Measurements from ENCODE around the gene BTG4. TPM values are rescaled to one million over a fixed set of nuclear protein-coding genes. Genes with fewer than 3 reads are reported as not detected.

BTG4 gene
- total RNA-seq, 4 donors from 2014 or later = not detected

GRCh38 chr11:111459506-111460270, 52.5 kb downstream of the BTG4 start:
- H3K27ac ChIP-seq = no peak overlapping the region
- no peak for ATAC-seq
- TF ChIP-seq, protein P1, sequence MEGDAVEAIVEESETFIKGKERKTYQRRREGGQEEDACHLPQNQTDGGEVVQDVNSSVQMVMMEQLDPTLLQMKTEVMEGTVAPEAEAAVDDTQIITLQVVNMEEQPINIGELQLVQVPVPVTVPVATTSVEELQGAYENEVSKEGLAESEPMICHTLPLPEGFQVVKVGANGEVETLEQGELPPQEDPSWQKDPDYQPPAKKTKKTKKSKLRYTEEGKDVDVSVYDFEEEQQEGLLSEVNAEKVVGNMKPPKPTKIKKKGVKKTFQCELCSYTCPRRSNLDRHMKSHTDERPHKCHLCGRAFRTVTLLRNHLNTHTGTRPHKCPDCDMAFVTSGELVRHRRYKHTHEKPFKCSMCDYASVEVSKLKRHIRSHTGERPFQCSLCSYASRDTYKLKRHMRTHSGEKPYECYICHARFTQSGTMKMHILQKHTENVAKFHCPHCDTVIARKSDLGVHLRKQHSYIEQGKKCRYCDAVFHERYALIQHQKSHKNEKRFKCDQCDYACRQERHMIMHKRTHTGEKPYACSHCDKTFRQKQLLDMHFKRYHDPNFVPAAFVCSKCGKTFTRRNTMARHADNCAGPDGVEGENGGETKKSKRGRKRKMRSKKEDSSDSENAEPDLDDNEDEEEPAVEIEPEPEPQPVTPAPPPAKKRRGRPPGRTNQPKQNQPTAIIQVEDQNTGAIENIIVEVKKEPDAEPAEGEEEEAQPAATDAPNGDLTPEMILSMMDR (IDR thresholded peaks at IDR 0.05) = no peak
- no peak for TF ChIP-seq POLR2A (IDR thresholded peaks at IDR 0.05)
- TF ChIP-seq POLR2AphosphoS5 (IDR thresholded peaks at IDR 0.05) = no peak
- TF ChIP-seq EP300 (IDR thresholded peaks at IDR 0.05) = no peak
- no peaks in the 10 kb centered on the region for H3K4me1 ChIP-seq
- no peaks in the 10 kb centered on the region for H3K36me3 ChIP-seq
- WGBS, 2 donors (ENCODE audit: low coverage in 1 of 2) = 94 to 100% methylated on average over 2 to 3 of the region's 9 CpGs
- no peak overlapping the region for H3K4me3 ChIP-seq
- H3K9me3 ChIP-seq = no peaks in the 10 kb centered on the region
- H3K27me3 ChIP-seq = peaks cover 46% of the 10 kb centered on the region

DNA sequence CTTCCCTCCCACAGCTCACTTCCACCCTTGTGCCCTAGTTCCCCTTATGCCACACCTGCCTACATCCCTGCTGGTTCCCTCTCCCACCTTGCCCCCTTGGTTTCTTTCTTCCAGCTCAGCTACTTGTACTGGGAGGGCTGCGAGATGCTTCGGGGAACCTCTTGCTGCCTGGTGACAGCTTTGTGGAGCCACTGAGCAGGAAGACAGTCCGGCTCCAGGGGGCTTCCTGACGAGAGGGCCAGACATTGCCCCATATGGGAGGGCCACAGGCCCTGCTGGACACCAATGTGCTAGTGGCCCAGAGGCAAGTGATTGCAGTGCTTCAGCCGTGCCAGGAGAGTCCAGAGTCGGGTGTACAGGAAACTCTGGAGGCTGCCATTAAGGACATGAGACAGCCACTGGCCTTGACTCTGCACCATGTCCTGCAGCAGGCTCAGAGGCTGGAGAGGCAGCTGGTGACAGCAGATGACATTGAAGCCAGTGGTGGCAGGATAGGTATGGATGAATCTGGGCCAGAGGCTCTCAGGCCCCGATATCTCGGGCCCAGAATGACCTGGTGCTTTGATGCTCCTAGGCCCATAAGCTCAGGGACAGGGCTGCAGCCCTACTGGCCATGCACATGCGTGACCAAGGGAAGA, 54.3 kb downstream of the BTG4 start:
- Histone ChIP-seq H3K4me3 (no peak overlapping the region), H3K4me1 (no peaks in the 10 kb centered on the region), H3K27ac (no peak overlapping the region), H3K36me3 (no peaks in the 10 kb centered on the region), H3K9me3 (no peaks in the 10 kb centered on the region), H3K27me3 (peaks cover 36% of the 10 kb centered on the region)
- TF ChIP-seq EP300 (IDR thresholded peaks at IDR 0.05) (no peak), POLR2A (IDR thresholded peaks at IDR 0.05) (no peak), POLR2AphosphoS5 (IDR thresholded peaks at IDR 0.05) (no peak)
- TF ChIP-seq, protein P1 (IDR thresholded peaks at IDR 0.05) = no peak
- no peak for ATAC-seq
- WGBS, 2 donors (ENCODE audit: low coverage in 1 of 2) = 100% methylated on average over 1 to 3 of the region's 9 CpGs

DNA sequence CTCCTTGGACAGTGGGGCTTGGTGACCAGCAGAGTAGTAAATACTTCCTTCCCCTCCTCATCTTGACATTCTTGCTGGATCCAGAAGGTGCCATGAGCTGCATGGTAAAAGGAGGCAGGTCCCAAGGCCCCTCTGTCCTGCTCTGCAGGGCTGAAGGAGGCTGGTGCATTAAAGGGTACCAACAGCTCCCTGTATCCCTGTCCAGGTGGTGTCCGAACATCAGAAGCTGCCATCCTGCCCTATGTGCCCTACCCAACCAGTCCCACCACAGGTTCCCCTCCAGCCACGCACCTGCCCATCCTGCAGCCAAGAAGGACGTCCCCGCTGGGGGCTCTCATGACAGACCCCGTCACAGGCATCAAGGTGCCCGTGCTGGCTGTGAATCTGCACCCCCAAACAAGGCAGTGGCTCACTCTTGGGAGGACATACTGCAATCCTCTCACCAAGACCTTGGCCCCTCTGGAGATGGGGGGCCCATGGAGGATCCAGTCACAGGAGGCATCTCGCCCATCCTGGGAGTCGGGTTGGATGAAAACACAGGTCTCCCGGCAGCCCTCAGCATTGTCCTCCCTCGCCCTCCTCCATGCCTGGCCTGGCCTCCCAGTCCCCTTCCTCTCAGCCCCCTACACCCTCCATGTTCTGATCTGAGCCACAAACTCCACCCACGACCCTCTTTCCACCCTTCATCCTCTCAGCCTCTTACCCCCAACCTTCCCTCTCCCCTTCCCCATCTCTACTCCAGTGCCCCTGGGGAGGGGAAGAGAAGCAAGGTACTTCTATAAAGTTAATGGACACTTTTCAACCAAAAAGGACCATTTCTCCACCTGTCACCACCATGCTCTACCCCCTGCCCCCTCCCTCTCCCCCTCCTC, 55.1 kb downstream of the BTG4 start:
- no peak for ATAC-seq
- WGBS, 2 donors (ENCODE audit: low coverage in 1 of 2) = 82 to 93% methylated on average over 4 to 5 of the region's 11 CpGs
- no peak overlapping the region for H3K27ac ChIP-seq
- TF ChIP-seq POLR2AphosphoS5 (IDR thresholded peaks at IDR 0.05) (no peak), EP300 (IDR thresholded peaks at IDR 0.05) (no peak), POLR2A (IDR thresholded peaks at IDR 0.05) (no peak)
- TF ChIP-seq, protein P1 (IDR thresholded peaks at IDR 0.05) = no peak
- no peak overlapping the region for H3K4me3 ChIP-seq
- no peaks in the 10 kb centered on the region for H3K36me3 ChIP-seq
- H3K4me1 ChIP-seq = no peaks in the 10 kb centered on the region
- H3K27me3 ChIP-seq = peaks cover 30% of the 10 kb centered on the region
- H3K9me3 ChIP-seq = no peaks in the 10 kb centered on the region

DNA sequence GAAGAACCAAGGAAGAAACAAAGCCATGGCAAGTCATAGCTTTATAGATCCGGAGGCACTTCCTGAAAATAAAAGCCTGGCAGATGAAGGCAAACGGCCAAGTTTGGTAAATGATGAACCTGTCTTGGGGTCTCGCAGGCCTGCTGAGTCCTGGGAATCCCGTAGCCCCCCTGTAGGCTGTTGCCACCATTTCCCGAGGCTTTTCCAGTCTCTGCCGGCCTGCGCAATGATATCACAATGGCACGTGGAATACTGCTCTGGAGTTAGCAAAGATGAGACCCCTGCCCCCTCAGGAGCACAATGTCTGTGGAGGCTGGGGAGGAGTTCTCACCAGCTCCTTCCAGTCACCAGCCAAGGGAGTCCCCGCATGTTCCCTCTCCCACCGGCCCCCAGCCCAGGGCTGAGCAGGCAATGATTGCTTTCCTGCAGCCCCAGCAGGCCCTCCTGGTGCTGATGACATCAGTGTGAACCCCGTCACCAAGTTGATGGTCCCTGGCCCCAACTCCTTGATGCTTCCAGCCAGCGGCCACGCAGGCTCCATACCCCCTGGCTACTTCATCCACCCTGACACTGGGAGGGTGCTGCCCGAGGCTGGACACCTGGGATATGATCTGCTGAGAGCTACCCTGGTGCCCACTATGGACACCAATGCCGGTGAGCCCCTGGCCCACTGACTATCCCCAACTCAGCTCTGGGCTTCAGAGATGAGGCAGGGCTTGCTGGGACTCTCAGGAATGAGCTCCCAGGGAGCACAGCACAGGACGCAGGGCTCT, 55.9 kb downstream of the BTG4 start:
- H3K4me3 ChIP-seq = no peak overlapping the region
- no peaks in the 10 kb centered on the region for H3K36me3 ChIP-seq
- ATAC-seq = no peak
- 85% methylated on average over 9 of the region's 16 CpGs; no CpG with 5 or more reads in 1 of the 2 donors for WGBS, 2 donors (ENCODE audit: low coverage in 1 of 2)
- no peak overlapping the region for H3K27ac ChIP-seq
- no peaks in the 10 kb centered on the region for H3K9me3 ChIP-seq
- no peaks in the 10 kb centered on the region for H3K4me1 ChIP-seq
- H3K27me3 ChIP-seq = peaks cover 36% of the 10 kb centered on the region
- TF ChIP-seq, protein P1 (IDR thresholded peaks at IDR 0.05) = no peak
- TF ChIP-seq EP300 (IDR thresholded peaks at IDR 0.05) (no peak), POLR2AphosphoS5 (IDR thresholded peaks at IDR 0.05) (no peak), POLR2A (IDR thresholded peaks at IDR 0.05) (no peak)

Measured in gastroesophageal sphincter (tissue), 4 donors.